Raji (cell line): ENCODE measurements around the gene CCDC171.

Experiments used
- POLR2A ChIP-seq: IDR thresholded peaks from 2 replicates; pipeline ENCODE4 v1.6.1; 2011; ENCODE audit warnings: low read depth, low read length, control low read depth; ENCODE audit not compliant: insufficient read depth

The CCDC171 gene

DNA sequence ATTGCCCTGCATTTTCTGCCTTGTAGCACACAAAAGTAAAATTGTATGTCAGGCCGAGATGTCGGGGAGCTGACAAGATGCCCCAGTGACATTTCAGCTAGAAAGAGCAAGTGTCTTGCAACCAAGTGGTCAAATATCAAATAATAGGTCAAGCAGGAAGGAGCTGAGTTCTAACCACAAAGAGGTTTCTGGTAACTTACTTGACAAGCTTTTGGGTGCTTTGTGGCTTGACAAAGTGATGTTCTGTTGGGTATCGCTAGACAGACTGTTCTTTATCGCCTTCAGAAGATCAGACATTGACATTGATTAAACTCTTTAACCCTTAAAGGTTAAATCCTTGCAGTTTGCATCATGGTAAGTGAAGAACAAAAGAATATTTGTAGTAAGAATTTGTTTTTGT lies 419.9 kb downstream of the CCDC171 start:
- TF ChIP-seq POLR2A: no peak

DNA sequence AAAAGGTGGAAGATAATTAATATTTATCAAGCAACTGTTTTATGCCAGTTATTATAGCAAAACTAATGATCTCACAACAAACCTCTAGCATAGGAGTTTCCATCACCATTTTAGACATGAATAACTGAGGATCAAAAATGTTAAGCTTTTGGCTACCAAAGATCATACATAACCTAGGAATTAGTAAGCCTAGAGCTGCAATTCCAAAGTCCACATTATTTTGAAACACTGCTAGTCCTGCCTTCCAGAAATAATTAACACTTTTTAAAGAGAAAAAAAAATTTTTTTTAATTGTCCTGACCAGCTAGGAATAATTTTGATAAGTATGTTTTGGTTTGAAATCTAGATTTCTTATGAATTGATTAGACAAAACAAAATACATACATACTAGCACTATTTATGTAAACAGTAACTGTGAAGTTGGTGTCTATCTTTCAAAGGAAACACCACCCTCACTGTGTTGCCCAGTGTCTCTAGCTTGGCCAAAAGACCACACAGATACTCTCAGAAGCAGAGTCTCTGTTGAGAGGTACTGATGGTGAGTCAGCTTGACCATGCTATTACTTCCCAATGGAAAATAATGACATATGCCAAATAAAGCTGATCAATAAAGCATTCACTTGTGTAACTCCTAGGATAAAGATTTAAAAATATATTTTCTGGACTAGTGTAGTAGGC lies 422.4 kb downstream of the CCDC171 start:
- no peak for TF ChIP-seq POLR2A

DNA sequence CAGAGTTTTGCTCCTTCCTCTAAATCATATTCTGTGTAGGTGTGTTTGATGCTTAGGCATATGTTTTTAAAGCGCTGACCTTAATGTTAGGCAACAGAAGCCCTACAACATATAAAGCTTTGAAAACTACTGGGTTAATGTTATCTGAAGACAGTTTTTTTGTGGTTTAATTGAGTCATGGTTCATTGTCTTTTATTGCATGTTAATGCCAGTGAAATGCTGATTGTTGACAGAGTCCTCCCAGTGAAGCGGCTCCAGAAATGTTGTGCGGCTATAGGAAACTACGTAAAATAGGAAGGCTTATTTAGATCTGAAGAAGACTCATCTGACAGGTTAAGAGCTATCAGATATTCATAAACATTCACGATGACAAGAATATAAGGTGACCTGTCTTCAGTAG lies 424.6 kb downstream of the CCDC171 start:
- TF ChIP-seq POLR2A: no peak

DNA sequence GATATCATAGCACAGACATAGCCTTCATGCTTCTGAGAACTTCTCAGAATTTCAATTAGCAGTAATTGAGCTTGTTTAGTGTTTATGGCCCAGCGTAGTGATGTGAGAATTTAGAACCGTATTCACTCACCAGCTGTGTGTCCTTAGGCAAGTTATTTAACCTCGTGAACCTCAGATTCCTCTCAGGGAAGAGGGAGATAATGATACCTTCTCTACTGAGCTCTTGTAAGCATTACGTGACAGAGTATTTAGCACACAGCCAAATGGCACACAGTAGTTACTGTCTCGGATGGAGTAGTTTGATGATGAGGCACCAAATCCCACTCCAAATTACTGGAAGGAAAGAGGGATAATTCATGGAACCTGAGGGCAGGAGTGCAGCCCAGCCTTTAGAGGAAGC lies 429.3 kb downstream of the CCDC171 start:
- no peak for TF ChIP-seq POLR2A

DNA sequence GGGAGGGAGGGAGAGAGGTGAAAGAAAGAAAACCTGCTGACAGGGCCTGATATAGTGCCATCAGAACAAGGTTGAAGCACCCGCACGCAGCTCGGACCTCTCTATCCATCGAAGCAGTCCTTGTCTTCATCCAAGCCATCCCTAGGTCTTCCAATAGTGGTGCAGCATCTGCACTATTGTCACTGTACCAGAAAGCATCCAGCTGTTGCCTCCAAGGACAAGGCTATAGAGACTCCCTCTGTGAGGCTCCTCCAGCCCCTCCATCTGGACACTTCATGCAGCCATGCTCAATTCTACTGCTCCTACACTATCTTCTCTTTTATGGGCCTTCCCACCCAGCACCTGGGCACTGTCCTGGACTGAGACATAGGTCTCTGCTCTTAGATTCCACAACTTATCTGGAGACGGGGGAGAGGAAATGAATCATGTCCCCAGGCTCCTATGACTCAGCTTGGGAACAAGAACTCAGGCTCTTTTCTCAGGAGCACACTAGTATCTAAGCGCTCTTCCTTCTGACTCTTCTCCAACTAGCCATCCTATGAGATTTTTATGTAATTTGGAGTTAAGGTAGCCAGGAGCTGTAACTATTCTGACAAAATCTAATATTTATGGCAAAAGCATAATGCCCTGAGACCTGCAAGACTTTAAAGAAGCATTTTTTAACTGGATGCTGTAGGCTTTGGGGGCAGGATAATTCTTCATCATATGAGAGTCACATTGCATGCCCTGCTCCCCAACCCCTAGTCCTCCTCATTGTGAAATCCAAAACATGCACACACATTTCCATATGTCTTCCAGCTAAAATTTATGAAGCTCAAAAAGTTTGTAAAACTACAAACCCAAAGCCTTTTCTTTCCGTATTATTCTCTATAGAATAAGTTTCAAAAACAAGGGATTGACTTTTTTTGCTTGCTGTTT lies 446.8 kb downstream of the CCDC171 start:
- TF ChIP-seq POLR2A: no peak

DNA sequence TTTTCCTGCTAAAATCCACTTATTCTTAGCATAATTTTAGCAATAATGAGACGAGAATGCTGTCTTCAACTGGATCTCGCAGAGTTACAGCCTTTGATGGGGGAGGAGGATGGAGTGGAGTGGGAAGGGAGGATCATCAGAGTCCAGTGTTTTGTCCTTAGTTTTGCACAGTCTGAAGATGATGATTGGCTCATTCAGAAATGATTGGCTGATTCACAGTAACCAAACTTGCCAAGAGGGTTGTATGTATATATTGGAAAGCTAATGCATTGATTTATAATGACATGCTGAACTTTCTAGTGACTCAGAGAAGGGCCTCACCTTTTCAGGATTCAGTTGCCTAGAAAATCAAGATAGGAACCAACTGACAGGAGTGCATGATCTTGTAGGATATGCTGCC lies 448.0 kb downstream of the CCDC171 start:
- TF ChIP-seq POLR2A: no peak

DNA sequence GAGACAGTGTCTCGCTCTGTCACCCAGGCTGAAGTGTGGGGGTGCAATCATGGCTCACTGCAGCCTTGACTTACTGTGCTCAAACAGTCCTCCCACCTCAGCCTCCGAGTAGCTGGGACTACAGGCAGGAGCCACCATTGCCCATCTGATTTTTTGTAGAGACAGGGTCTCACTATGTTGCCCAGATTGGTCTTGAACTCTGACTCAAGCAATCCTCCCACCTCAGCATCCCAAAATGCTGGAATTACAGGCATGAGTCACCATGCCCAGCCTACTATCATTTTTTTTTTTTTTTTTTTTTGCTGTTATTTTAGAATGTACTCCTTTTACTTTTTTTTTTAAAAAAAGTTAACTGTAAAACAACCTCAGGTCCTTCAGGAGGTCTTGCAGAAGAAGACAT lies 449.0 kb downstream of the CCDC171 start:
- TF ChIP-seq POLR2A: no peak

DNA sequence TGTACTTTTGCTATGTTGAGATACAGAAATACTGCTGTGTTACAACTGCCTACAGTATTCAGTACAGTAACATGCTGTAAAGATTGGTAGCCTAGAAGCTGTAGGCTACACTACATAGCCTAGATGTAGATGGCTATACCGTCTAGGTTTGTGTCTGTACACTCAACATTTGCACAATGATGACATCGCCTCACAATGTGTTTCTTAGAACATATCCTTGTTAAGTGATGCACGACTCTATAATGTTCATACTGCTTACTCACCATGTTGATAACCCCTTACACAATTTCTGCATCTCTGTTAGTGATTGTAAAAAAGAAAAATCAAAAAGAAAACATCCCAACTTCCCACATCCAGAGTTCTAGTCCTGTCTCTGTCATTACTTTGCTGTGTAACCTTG lies 450.0 kb downstream of the CCDC171 start:
- no peak for TF ChIP-seq POLR2A

DNA sequence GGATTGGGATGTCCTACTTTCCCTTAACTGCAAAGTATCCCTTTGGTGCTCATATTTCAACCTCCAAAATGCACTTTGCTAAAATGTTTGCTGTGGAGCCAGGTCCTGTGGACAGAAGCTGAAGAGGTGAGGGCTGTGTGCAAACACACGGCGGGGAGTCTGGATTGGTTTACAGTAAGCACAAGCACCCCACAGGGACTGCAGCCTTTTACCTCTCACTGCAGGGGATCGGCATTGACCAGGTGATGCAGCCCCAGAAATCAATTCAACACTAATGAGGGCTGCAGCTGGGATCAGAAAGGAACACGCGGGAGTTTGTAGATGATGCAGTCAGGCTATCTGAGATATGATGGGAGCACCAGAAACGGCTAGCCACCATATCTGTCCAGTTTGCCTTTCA lies 450.9 kb downstream of the CCDC171 start:
- no peak for TF ChIP-seq POLR2A

DNA sequence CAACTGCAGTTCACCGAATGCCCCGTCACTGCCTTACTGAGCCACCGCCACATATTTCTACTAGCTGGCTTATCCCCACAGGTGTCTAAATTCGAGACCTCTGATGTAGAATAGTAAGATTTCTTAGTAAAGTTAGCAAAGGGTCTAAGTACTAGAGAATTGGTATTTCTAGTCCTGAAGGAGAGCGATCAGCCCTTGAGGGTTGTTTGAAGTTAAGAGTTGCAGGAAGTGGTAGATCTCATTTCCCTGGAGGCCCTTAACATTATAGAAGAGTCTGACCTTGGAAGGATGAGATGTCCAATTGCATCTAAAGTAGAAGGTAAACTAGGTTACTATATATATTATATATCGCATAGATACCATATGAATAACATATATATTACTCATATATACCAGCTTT lies 451.8 kb downstream of the CCDC171 start:
- no peak for TF ChIP-seq POLR2A

DNA sequence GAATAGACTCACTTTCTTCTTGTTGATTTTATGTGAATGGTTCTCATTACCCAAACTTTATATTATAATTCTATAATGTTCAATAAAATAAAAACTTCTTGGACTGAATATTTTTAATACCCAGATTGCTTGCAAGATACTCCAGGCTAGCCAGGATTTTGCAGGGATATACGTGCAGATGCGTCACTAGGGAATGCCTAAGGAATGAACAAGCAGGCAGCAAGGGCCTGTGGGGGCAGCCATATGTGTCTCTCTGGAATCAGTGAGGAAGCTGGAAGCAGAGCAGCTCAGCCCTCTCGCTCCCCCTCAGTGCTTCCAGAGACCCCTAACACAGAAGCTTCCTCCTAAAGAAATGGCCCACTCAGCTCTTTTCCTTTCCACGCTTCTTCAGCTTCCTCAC lies 457.4 kb downstream of the CCDC171 start:
- TF ChIP-seq POLR2A: no peak

DNA sequence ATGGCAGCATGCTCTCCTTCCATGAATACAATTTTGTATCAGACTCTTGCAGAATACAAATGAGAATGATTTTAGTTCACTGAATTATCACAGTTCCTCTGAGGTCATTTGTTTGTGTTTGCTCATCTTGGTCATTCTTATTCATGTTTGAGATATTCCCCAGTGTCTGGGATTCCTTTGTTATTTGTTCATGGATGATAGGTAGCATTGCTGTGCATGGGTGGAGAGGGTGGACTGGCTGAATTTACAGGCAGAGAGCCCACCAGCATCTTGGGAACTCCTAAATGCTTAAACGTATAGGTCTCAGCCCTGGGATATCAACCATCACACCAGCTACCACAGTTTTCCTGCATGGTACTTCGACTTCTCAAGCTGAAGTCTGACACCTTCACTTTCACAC lies 459.8 kb downstream of the CCDC171 start:
- TF ChIP-seq POLR2A: no peak

DNA sequence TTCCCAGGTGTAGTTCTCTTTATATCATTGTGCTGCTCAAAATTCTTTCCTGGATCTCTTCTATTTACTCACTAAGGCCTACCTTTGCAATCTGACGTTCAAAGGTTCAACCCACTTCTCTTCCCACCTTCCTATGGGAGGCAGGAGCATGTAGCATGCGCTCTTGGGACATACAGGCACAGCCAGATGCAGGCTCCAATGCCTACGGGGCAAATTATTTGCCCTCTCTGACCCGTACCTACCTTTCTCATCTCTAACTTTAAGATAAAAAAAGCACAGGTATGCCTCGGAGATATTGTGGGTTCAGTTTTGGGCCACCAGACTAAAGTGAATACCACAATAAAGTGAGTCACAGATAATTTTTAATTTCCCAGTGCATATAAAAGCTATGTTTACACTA lies 460.5 kb downstream of the CCDC171 start:
- TF ChIP-seq POLR2A: no peak

DNA sequence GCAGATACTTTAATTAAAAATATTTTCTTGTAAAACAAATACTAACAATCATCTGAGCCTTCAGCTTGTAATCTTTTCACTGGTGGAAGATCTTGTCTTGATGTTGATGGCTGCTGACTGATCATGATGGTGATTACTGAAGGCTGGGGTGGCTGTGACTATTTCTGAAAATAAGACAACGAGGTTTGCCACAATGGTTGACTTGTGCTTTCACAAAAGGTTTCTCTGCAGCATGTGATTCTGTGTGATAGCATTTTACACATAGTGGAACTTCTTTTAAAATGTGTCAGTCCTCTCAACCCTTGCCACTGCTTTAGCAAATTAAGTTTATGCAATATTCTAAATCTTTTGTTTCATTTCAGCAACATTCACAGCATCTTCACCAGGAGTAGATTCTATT lies 461.0 kb downstream of the CCDC171 start:
- TF ChIP-seq POLR2A: no peak

DNA sequence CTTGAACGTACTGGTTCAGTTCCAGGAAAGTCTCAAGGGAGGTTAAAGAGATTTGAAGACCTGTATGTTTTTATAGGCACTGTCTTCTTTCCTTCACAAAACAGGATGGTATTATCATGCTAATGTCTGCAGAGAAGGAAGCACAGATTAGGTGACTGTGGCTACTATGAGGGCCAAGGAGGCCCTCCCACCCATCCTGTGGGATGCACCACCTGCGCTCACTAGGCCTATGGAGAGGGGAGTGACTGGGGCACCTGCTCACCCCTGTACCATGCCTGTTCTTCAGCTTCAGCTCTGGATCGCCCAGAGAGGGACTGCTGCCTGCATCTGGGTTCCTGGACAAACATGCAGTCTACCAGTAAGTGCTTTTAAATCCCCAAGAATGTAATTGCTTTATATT lies 469.4 kb downstream of the CCDC171 start:
- TF ChIP-seq POLR2A: no peak

DNA sequence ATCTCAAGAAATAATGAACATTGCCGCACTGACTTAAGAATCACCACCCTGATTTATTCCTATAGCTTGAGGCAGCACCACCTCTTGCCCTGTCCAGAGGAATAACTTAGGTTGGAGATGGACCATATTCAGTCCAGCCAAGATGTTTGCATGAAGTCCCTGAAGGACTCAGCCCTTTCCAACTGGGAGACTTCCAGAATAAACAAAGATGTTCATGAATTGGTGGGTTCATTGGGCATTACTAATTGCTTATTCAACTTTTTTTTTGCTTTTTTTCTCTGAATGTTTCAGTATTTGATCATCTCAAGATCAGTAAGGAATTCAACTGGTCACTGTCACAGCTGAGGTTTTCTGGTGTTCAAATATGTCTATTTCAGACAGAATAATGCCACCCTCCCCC lies 470.6 kb downstream of the CCDC171 start:
- TF ChIP-seq POLR2A: no peak
